B cell (primary cell): Measurements from ENCODE around the gene SLC4A1. TPM values are rescaled to one million over a fixed set of nuclear protein-coding genes. Genes with fewer than 3 reads are reported as not detected.
A peak's percentile ranks its signal among the peaks of the same experiment; 100 is the strongest.

ENCODE experiments used
- ATAC-seq: fragments of 200-7000 bp; cut with Tn5 transposase; one replicate; pipeline ENCODE4 v1.10.0; 2021; ENCODE audit warnings: low read depth, mild to moderate bottlenecking, moderate number of reproducible peaks, moderate library complexity
- CTCF ChIA-PET: fragments of 350-600 bp; sonication (Branson Sonifier 250); formaldehyde crosslinking; loops from one replicate; lab custom pipeline; 2021; ENCODE audit warnings: antibody characterized with exemption, inconsistent platforms; lab: Charles Lee
- POLR2A ChIA-PET: fragments of 350-600 bp; sonication (Branson Sonifier 250); formaldehyde crosslinking; loops from one replicate; lab custom pipeline; 2021; ENCODE audit warnings: antibody characterized with exemption; lab: Charles Lee
- DNase-seq: peaks from one replicate; pipeline ENCODE4 v3.0.0; 2013
- H2AFZ ChIP-seq: 2 replicates; pipeline ENCODE4 v1.6.1; 2012; ENCODE audit warnings: mild to moderate bottlenecking, low read depth, low read length; ENCODE audit not compliant: insufficient read depth, poor library complexity, severe bottlenecking
- H3K27ac ChIP-seq, 2 donors: 1 replicate in 1 of 2; 2 replicates in 1 of 2; pipeline ENCODE4 v1.5.1; 2012 to 2013; ENCODE audit warnings: low read length in 2 of 2, mild to moderate bottlenecking in 2 of 2, moderate library complexity in 1 of 2
- H3K27me3 ChIP-seq, 4 experiments: fragments of 200-600 bp in 1 of 4; sonication (generic) in 1 of 4; replicated peaks in 1 of 4; 1 replicate in 2 of 4; 2 replicates in 2 of 4; pipeline versions ENCODE4 v1.6.1 to v1.7.0; 2013 to 2016; ENCODE audit warnings: low read length in 3 of 4, mild to moderate bottlenecking in 2 of 4, mixed read lengths in 1 of 4, moderate library complexity in 1 of 4; ENCODE audit not compliant: insufficient read depth in 4 of 4, control insufficient read depth in 3 of 4; ENCODE audit errors: control extremely low read depth in 1 of 4
- H3K36me3 ChIP-seq, 2 experiments: replicated peaks in 1 of 2; 1 replicate in 1 of 2; 2 replicates in 1 of 2; pipeline versions ENCODE4 v1.6.1 to v1.7.1; 2013; ENCODE audit warnings: low read length in 1 of 2; ENCODE audit not compliant: insufficient read depth in 2 of 2, control insufficient read depth in 1 of 2; ENCODE audit errors: control extremely low read depth in 1 of 2, extremely low read depth in 1 of 2
- H3K4me1 ChIP-seq, 2 donors: fragments of 200-600 bp in 1 of 2; sonication (generic) in 1 of 2; 1 replicate in 1 of 2; 2 replicates in 1 of 2; pipeline versions ENCODE4 v1.5.1 to v1.6.1; 2013 to 2017; ENCODE audit warnings: low read length in 2 of 2; ENCODE audit not compliant: control insufficient read depth in 2 of 2, insufficient read depth in 2 of 2
- H3K4me2 ChIP-seq: replicated peaks from 2 replicates; pipeline ENCODE3; 2012; ENCODE audit warnings: mild to moderate bottlenecking, low read depth, low read length; ENCODE audit not compliant: poor library complexity, severe bottlenecking
- H3K4me3 ChIP-seq, 5 experiments: fragments of 200-600 bp in 1 of 5; sonication (generic) in 1 of 5; 1 replicate in 3 of 5; 2 replicates in 2 of 5; pipeline versions ENCODE4 v1.5.1 to v1.7.0; 2011 to 2016; ENCODE audit warnings: low read length in 4 of 5, mild to moderate bottlenecking in 4 of 5, low read depth in 2 of 5, control low read depth in 1 of 5, moderate library complexity in 1 of 5; ENCODE audit not compliant: insufficient read depth in 1 of 5; ENCODE audit errors: control extremely low read depth in 1 of 5, extremely low read depth in 1 of 5
- H3K79me2 ChIP-seq: fragments of 200-600 bp; sonication (generic); one replicate; pipeline ENCODE4 v1.6.0; 2016; ENCODE audit warnings: low read length; ENCODE audit not compliant: control insufficient read depth, insufficient read depth
- H3K9ac ChIP-seq: fragments of 200-600 bp; sonication (generic); 2 replicates; pipeline ENCODE4 v1.6.1; 2017; ENCODE audit warnings: mild to moderate bottlenecking, low read length, moderate library complexity
- H3K9me3 ChIP-seq, 3 donors: one replicate each; pipeline versions ENCODE4 v1.6.1 to v1.7.1; 2013; ENCODE audit warnings: low read length in 2 of 3; ENCODE audit not compliant: control insufficient read depth in 2 of 3, insufficient read depth in 1 of 3; ENCODE audit errors: control extremely low read depth in 1 of 3
- H4K20me1 ChIP-seq: 2 replicates; pipeline ENCODE4 v1.6.0; 2012; ENCODE audit warnings: mild to moderate bottlenecking, low read length; ENCODE audit not compliant: insufficient read depth, control insufficient read depth, poor library complexity, severe bottlenecking
- H3K27ac Mint-ChIP-seq: one replicate; pipeline ENCODE4 v1.8.0; 2021; ENCODE audit warnings: mixed read lengths
- H3K27me3 Mint-ChIP-seq: one replicate; pipeline ENCODE4 v1.8.0; 2021; ENCODE audit warnings: mixed read lengths
- H3K4me1 Mint-ChIP-seq: one replicate; pipeline ENCODE4 v1.8.0; 2021; ENCODE audit warnings: mixed read lengths
- H3K4me3 Mint-ChIP-seq: one replicate; pipeline ENCODE4 v1.8.0; 2021; ENCODE audit warnings: mixed read lengths
- H3K9me3 Mint-ChIP-seq: one replicate; pipeline ENCODE4 v1.8.0; 2022; ENCODE audit warnings: mixed read lengths; ENCODE audit not compliant: insufficient read depth
- EZH2 ChIP-seq: IDR thresholded peaks from 2 replicates; pipeline ENCODE4 v1.6.1; 2012; ENCODE audit warnings: borderline replicate concordance, low read depth, mild to moderate bottlenecking, moderate library complexity, low read length; ENCODE audit not compliant: insufficient read depth, poor library complexity, severe bottlenecking
- WGBS: methylation state at CpG from one replicate; pipeline ENCODE4 v1.1.5; 2013; ENCODE audit warnings: missing lambda C conversion rate; ENCODE audit not compliant: insufficient coverage; 5-methylcytosine and 5-hydroxymethylcytosine counted together
- intact Hi-C: fragments of 100-400 bp; cut with micrococcal nuclease; formaldehyde crosslinking; loops from one replicate; pipeline ENCODE4 v1.10.0; 2022
- polyA plus RNA-seq: library from polyadenylated mRNA; depleted of rRNA; stranded (reverse); fragments of >200 nt; gene quantifications from 2 replicates; pipeline ENCODE4 v1.2.3, GENCODE V29; 2012
- total RNA-seq, 2 donors: library from RNA; stranded (reverse); fragments of 120-200 nt in 1 of 2; gene quantifications; 1 replicate in 1 of 2; 2 replicates in 1 of 2; pipeline versions ENCODE4 v1.2.3 to v1.2.4, GENCODE V29; 2013 to 2022
- TF ChIP-seq, protein P1 (sequence below): fragments of 200-600 bp; IDR thresholded peaks from one replicate; pipeline ENCODE4 v1.8.0; 2022; ENCODE audit warnings: antibody characterized with exemption, mild to moderate bottlenecking

The SLC4A1 gene
- total and polyA plus RNA-seq, 2 donors (not counting 1 experiment from before 2014, with no cell fraction given): 0.22 TPM; not detected in 1

- intact Hi-C loops: no loop called here
- POLR2A ChIA-PET: interaction anchor here (0.5 kb wide), 1 partner anchor 1671 kb away, joined by 8 read pairs; no protein-coding TSS in a partner anchor
- TF ChIP-seq EZH2: no peak
- TF ChIP-seq, protein P1, sequence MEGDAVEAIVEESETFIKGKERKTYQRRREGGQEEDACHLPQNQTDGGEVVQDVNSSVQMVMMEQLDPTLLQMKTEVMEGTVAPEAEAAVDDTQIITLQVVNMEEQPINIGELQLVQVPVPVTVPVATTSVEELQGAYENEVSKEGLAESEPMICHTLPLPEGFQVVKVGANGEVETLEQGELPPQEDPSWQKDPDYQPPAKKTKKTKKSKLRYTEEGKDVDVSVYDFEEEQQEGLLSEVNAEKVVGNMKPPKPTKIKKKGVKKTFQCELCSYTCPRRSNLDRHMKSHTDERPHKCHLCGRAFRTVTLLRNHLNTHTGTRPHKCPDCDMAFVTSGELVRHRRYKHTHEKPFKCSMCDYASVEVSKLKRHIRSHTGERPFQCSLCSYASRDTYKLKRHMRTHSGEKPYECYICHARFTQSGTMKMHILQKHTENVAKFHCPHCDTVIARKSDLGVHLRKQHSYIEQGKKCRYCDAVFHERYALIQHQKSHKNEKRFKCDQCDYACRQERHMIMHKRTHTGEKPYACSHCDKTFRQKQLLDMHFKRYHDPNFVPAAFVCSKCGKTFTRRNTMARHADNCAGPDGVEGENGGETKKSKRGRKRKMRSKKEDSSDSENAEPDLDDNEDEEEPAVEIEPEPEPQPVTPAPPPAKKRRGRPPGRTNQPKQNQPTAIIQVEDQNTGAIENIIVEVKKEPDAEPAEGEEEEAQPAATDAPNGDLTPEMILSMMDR: no peak
- Histone ChIP-seq H3K4me1 (peaks cover 32 to 42% of the 10 kb centered on the region in 2 donors), H3K79me2 (no peaks in the 10 kb centered on the region), H3K27ac (no peak overlapping the region), H3K9me3 (peaks cover 0 to 10% (median 6%) of the 10 kb centered on the region in 3 donors), H3K36me3 (no peaks in the 10 kb centered on the region), H2AFZ (no peak overlapping the region), H3K9ac (no peak overlapping the region), H3K27me3 (no peaks in the 10 kb centered on the region), H4K20me1 (no peaks in the 10 kb centered on the region), H3K4me3 (no peak overlapping the region), H3K4me2 (no peak overlapping the region)
- CTCF ChIA-PET: no interaction called here
- ATAC-seq (no peak), DNase-seq (no peak)
- Mint-ChIP-seq H3K27ac (peak overlapping the region; percentile 15), H3K4me3 (no peak overlapping the region), H3K9me3 (no peaks in the 10 kb centered on the region), H3K27me3 (no peaks in the 10 kb centered on the region), H3K4me1 (peaks cover 34% of the 10 kb centered on the region)
- WGBS: 90% methylated on average over 3 of the region's 9 CpGs
Observed at GRCh38 chr17:44249501-44250246, 18.3 kb downstream of the SLC4A1 start.
